GM21576 (cell line): ENCODE measurements around the gene FLOT2.
"Not testable (repeated sequence)": the region's sequence is repeated elsewhere in the genome, so short reads cannot be mapped to it uniquely, and the experiment has no call there.

Experiments
- ATAC-seq: cut with Tn5 transposase; IDR thresholded peaks from one replicate; pipeline ENCODE4 v1.9.1; 2021; ENCODE audit warnings: mild to moderate bottlenecking, moderate library complexity; ENCODE audit not compliant: unreplicated experiment

Gene FLOT2

GRCh38 chr17:28917029-28917428 lies 19.5 kb upstream of the FLOT2 start:
- ATAC-seq, result no peak

- no peak for ATAC-seq
Measured at GRCh38 chr17:28916302-28916934, 18.9 kb upstream of the FLOT2 start.

GRCh38 chr17:28912938-28913333 lies 15.4 kb upstream of the FLOT2 start:
- no peak for ATAC-seq

GRCh38 chr17:28912281-28912937 lies 14.9 kb upstream of the FLOT2 start:
- no peak for ATAC-seq

- ATAC-seq, result no peak
Measured at GRCh38 chr17:28911411-28912045, 14.0 kb upstream of the FLOT2 start.

GRCh38 chr17:28910534-28910933 lies 13.0 kb upstream of the FLOT2 start:
- no peak for ATAC-seq

GRCh38 chr17:28908640-28909167 lies 11.2 kb upstream of the FLOT2 start:
- ATAC-seq, result no peak

GRCh38 chr17:28907709-28908475 lies 10.4 kb upstream of the FLOT2 start:
- ATAC-seq, result no peak

- ATAC-seq, result no peak
Measured at GRCh38 chr17:28906706-28907438, 9.3 kb upstream of the FLOT2 start.

GRCh38 chr17:28906276-28906675 lies 8.7 kb upstream of the FLOT2 start:
- ATAC-seq, result no peak

GRCh38 chr17:28904800-28905199 lies 7.3 kb upstream of the FLOT2 start:
- ATAC-seq, result no peak

GRCh38 chr17:28903546-28903841 lies 6.0 kb upstream of the FLOT2 start:
- ATAC-seq, result not testable (repeated sequence)

GRCh38 chr17:28902819-28903545 lies 5.4 kb upstream of the FLOT2 start, which contains the start of gene DHRS13:
Gene DHRS13 (minus strand): TSS chr17:28903079. CDS start chr17:28902944, 135 bp downstream.
- ATAC-seq, result peak; percentile 69

GRCh38 chr17:28901866-28902818 lies 4.6 kb upstream of the FLOT2 start:
- ATAC-seq, result peak; percentile 7

- ATAC-seq, result no peak
Measured at GRCh38 chr17:28900986-28901726, 3.6 kb upstream of the FLOT2 start.

GRCh38 chr17:28899212-28899815 lies 1.8 kb upstream of the FLOT2 start:
- ATAC-seq, result no peak

GRCh38 chr17:28898527-28898955 lies 1.0 kb upstream of the FLOT2 start:
- no peak for ATAC-seq
